SH-SY5Y (cell line): ENCODE results near the gene SLC4A5.

Experiments used
- GATA2 ChIP-seq: IDR thresholded peaks from 2 replicates; pipeline ENCODE4 v1.6.1; 2011; ENCODE audit warnings: mild to moderate bottlenecking, low read depth, low read length
- GATA3 ChIP-seq: IDR thresholded peaks from 2 replicates; pipeline ENCODE4 v1.6.1; 2011; ENCODE audit warnings: low read depth, mild to moderate bottlenecking, low read length, moderate library complexity

GRCh38 chr2:74366036-74366435, 22.8 kb upstream of the SLC4A5 start:
- TF ChIP-seq GATA3 (no peak), GATA2 (no peak)
